HG02938 (cell line): ENCODE results near the gene UFD1.

Experiments
- ATAC-seq: cut with Tn5 transposase; IDR thresholded peaks from one replicate; pipeline ENCODE4 v1.9.1; 2021; ENCODE audit warnings: mild to moderate bottlenecking, moderate library complexity; ENCODE audit not compliant: unreplicated experiment

UFD1 gene

GRCh38 chr22:19473578-19473977, 5.4 kb downstream of the UFD1 start:
- ATAC-seq: no peak

GRCh38 chr22:19472233-19472632, 6.8 kb downstream of the UFD1 start:
- ATAC-seq: no peak

- ATAC-seq: no peak
Observed at GRCh38 chr22:19471572-19471971, 7.4 kb downstream of the UFD1 start.

- ATAC-seq: no peak
Observed at GRCh38 chr22:19470010-19470409, 9.0 kb downstream of the UFD1 start.

GRCh38 chr22:19469421-19469820, 9.6 kb downstream of the UFD1 start:
- ATAC-seq: no peak

- no peak for ATAC-seq
Observed at GRCh38 chr22:19467912-19468311, 11.1 kb downstream of the UFD1 start.

- ATAC-seq: no peak
Observed at GRCh38 chr22:19466848-19467752, 11.9 kb downstream of the UFD1 start.

- no peak for ATAC-seq
Observed at GRCh38 chr22:19466126-19466716, 12.8 kb downstream of the UFD1 start.

- ATAC-seq: no peak
Observed at GRCh38 chr22:19464975-19465374, 14.0 kb downstream of the UFD1 start.

- no peak for ATAC-seq
Observed at GRCh38 chr22:19464546-19464945, 14.4 kb downstream of the UFD1 start.

GRCh38 chr22:19463491-19464469, 15.2 kb downstream of the UFD1 start:
- ATAC-seq: no peak

GRCh38 chr22:19463008-19463407, 16.0 kb downstream of the UFD1 start:
- no peak for ATAC-seq

GRCh38 chr22:19461506-19461905, 17.5 kb downstream of the UFD1 start:
- no peak for ATAC-seq

GRCh38 chr22:19460036-19460435, 19.0 kb downstream of the UFD1 start:
- ATAC-seq: no peak

GRCh38 chr22:19457828-19458428, 21.1 kb downstream of the UFD1 start:
- no peak for ATAC-seq

GRCh38 chr22:19456541-19456940, 22.5 kb downstream of the UFD1 start:
- no peak for ATAC-seq

GRCh38 chr22:19455585-19456370, 23.2 kb downstream of the UFD1 start:
- ATAC-seq: no peak

GRCh38 chr22:19455033-19455432, 24.0 kb downstream of the UFD1 start:
- no peak for ATAC-seq

- no peak for ATAC-seq
Observed at GRCh38 chr22:19454156-19454555, 24.8 kb downstream of the UFD1 start.

- ATAC-seq: no peak
Observed at GRCh38 chr22:19453718-19454117, 25.3 kb downstream of the UFD1 start.
